ENCODE results near the gene PCBP3. TPM values are rescaled to one million over a fixed set of nuclear protein-coding genes. Genes with fewer than 3 reads are reported as not detected.

The PCBP3 gene
- total RNA-seq, 1 experiment from 2014 or later: not detected

DNA sequence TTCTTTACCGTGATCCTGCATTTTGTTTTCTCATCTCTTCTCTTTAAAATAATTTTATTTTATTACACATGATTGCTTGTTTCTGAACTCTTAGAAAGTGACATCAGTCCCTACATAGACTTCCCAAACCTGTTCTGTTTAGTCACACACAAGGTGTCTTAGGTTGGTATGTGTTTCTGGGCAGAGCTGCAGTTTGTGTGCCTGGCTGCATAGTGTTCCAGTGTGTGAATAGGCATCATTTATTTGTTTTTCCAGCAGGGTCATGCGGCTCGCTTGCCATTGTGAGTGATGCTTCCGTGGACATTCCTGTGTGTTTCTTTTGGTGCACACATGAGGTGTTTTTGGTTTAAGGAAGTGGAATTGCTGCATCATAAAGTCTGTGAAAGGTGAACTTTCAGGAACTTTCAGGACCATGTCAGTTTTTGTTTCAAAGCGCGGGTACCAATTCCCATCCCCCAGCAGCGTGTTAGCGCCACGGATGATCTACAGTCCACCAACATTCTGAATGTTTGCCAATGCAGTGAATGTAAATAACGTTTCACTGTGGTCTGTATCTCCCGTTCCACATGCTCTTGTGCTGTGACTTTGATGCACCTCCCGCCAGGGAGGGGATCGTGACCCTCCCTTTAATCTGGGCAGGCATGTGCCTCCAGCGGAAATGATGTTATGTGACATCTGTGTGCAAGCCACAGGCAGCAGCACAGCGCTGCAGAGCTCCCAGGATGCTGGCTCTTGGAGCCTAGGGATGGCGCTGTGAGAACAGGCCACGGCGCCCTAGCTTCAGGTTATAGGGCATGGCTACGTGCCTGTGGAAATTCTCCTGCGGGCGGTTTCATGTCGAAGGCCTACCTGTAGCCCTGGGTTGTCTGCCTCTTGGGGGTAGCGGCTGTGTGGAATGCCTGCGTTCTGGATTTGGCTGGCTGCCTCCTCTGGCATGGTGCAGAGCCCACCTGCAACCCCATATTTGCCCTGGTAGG is 193.5 kb downstream of the PCBP3 start:
- Histone ChIP-seq H3K4me3 (ENCODE audit: low read depth in 2 of 2, low read length in 2 of 2) (no peak overlapping the region), H3K4me1 (ENCODE audit: control insufficient read depth, insufficient read depth, low read length) (no peaks in the 10 kb centered on the region), H3K27me3 (ENCODE audit: control insufficient read depth, insufficient read depth, low read length) (no peaks in the 10 kb centered on the region), H3K9me3 (ENCODE audit: control insufficient read depth, insufficient read depth, low read depth, low read length) (no peaks in the 10 kb centered on the region; the same call in 1 of the 2 replicates), H3K36me3 (ENCODE audit: control insufficient read depth, insufficient read depth, low read length) (no peaks in the 10 kb centered on the region), H3K27ac (ENCODE audit: low read length) (no peak overlapping the region)
- CTCF ChIA-PET: no interaction called here
- in situ Hi-C loops (cut with HindIII; ENCODE audit: low pct_unique_long_range_greater_than_20kb, low sequenced_read_pairs) (no loop called here), intact Hi-C loops (cut with micrococcal nuclease; ENCODE audit: unreplicated experiment) (no loop called here)
- no TSS peak for BruUV-seq (replicated peaks)
- DNase-seq (ENCODE audit: low read depth, low spot score) (no peak), ATAC-seq (no peak)
- TF ChIP-seq TCF7L2 (IDR thresholded peaks at IDR 0.05; ENCODE audit: low read depth, low read length) (no peak), POLR2AphosphoS5 (IDR thresholded peaks at IDR 0.05; ENCODE audit: low read depth, low read length) (no peak), SIN3A (IDR thresholded peaks at IDR 0.05; ENCODE audit: borderline replicate concordance, insufficient read depth, low read depth, low read length) (no peak)
- TF ChIP-seq, protein P1, sequence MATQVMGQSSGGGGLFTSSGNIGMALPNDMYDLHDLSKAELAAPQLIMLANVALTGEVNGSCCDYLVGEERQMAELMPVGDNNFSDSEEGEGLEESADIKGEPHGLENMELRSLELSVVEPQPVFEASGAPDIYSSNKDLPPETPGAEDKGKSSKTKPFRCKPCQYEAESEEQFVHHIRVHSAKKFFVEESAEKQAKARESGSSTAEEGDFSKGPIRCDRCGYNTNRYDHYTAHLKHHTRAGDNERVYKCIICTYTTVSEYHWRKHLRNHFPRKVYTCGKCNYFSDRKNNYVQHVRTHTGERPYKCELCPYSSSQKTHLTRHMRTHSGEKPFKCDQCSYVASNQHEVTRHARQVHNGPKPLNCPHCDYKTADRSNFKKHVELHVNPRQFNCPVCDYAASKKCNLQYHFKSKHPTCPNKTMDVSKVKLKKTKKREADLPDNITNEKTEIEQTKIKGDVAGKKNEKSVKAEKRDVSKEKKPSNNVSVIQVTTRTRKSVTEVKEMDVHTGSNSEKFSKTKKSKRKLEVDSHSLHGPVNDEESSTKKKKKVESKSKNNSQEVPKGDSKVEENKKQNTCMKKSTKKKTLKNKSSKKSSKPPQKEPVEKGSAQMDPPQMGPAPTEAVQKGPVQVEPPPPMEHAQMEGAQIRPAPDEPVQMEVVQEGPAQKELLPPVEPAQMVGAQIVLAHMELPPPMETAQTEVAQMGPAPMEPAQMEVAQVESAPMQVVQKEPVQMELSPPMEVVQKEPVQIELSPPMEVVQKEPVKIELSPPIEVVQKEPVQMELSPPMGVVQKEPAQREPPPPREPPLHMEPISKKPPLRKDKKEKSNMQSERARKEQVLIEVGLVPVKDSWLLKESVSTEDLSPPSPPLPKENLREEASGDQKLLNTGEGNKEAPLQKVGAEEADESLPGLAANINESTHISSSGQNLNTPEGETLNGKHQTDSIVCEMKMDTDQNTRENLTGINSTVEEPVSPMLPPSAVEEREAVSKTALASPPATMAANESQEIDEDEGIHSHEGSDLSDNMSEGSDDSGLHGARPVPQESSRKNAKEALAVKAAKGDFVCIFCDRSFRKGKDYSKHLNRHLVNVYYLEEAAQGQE (IDR thresholded peaks at IDR 0.05; ENCODE audit: insufficient read depth in 1 of 2, low read depth in 2 of 2, low read length in 1 of 2): no peak
- TF ChIP-seq, protein P2, sequence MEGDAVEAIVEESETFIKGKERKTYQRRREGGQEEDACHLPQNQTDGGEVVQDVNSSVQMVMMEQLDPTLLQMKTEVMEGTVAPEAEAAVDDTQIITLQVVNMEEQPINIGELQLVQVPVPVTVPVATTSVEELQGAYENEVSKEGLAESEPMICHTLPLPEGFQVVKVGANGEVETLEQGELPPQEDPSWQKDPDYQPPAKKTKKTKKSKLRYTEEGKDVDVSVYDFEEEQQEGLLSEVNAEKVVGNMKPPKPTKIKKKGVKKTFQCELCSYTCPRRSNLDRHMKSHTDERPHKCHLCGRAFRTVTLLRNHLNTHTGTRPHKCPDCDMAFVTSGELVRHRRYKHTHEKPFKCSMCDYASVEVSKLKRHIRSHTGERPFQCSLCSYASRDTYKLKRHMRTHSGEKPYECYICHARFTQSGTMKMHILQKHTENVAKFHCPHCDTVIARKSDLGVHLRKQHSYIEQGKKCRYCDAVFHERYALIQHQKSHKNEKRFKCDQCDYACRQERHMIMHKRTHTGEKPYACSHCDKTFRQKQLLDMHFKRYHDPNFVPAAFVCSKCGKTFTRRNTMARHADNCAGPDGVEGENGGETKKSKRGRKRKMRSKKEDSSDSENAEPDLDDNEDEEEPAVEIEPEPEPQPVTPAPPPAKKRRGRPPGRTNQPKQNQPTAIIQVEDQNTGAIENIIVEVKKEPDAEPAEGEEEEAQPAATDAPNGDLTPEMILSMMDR (IDR thresholded peaks at IDR 0.05): no peak
- POLR2A ChIA-PET: no interaction called here

DNA sequence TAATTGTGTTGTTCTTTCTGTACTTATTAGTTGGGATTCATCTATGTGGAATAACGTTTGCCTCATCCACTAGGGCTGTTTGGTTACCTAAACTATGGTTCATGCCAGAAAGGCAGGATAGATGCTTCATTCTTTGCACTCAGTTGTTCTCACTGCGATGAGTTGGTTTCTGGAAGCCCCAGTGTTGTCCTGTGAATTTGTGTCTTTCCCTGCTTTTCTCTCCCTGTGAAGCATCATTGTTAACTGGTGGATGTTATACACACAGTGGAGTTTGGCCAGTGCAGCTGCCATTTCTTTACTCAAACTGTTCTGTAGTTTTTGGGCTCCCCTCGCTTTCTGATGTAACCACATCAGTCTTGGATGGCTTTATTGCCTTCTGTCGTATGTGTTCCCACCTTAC is 194.4 kb downstream of the PCBP3 start:
- DNase-seq (ENCODE audit: low read depth, low spot score) (no peak), ATAC-seq (no peak)
- H3K4me1 ChIP-seq (ENCODE audit: control insufficient read depth, insufficient read depth, low read length): no peaks in the 10 kb centered on the region
- BruUV-seq (replicated peaks): no TSS peak
- no peaks in the 10 kb centered on the region for H3K27me3 ChIP-seq (ENCODE audit: control insufficient read depth, insufficient read depth, low read length)
- no peaks in the 10 kb centered on the region for H3K36me3 ChIP-seq (ENCODE audit: control insufficient read depth, insufficient read depth, low read length)
- H3K27ac ChIP-seq (ENCODE audit: low read length): no peak overlapping the region
- H3K9me3 ChIP-seq (ENCODE audit: control insufficient read depth, insufficient read depth, low read depth, low read length): no peaks in the 10 kb centered on the region; the same call in 1 of the 2 replicates
- ChIA-PET CTCF (no interaction called here), POLR2A (no interaction called here)
- H3K4me3 ChIP-seq (ENCODE audit: low read depth in 2 of 2, low read length in 2 of 2): no peak overlapping the region
- TF ChIP-seq SIN3A (IDR thresholded peaks at IDR 0.05; ENCODE audit: borderline replicate concordance, insufficient read depth, low read depth, low read length) (no peak), TCF7L2 (IDR thresholded peaks at IDR 0.05; ENCODE audit: low read depth, low read length) (no peak)
- intact Hi-C loops (cut with micrococcal nuclease; ENCODE audit: unreplicated experiment): no loop called here
- in situ Hi-C loops (cut with HindIII; ENCODE audit: low pct_unique_long_range_greater_than_20kb, low sequenced_read_pairs): no loop called here

DNA sequence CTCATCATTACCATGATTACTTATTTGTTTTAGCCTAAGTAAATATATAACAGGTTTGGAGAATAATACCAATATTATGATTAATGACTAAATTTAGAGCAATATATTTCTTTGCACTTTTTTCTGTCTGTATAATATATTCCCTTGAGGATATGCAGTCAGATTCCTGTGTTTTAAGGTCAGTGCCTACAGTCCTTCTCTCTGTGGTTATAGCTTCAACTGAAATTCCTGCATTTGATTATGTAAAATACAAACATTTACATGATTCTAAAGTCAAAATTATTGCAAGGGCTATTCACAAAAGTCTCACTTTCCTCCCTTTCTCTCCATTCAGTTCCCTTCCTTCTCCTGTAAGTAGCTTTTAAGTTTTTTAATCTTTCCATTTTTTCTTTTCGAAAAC is 195.1 kb downstream of the PCBP3 start:
- intact Hi-C loops (cut with micrococcal nuclease; ENCODE audit: unreplicated experiment): no loop called here
- no peak for ATAC-seq

More for the DNA sequence above, 195.1 kb downstream of the PCBP3 start:
- no TSS peak for BruUV-seq (replicated peaks)
- Histone ChIP-seq H3K36me3 (ENCODE audit: control insufficient read depth, insufficient read depth, low read length) (no peaks in the 10 kb centered on the region), H3K9me3 (ENCODE audit: control insufficient read depth, insufficient read depth, low read depth, low read length) (no peaks in the 10 kb centered on the region; the same call in 1 of the 2 replicates), H3K4me1 (ENCODE audit: control insufficient read depth, insufficient read depth, low read length) (no peaks in the 10 kb centered on the region), H3K27me3 (ENCODE audit: control insufficient read depth, insufficient read depth, low read length) (no peaks in the 10 kb centered on the region), H3K4me3 (ENCODE audit: low read depth in 2 of 2, low read length in 2 of 2) (no peak overlapping the region), H3K27ac (ENCODE audit: low read length) (no peak overlapping the region)
- POLR2A ChIA-PET: no interaction called here
- TF ChIP-seq, protein P1 (IDR thresholded peaks at IDR 0.05; ENCODE audit: insufficient read depth in 1 of 2, low read depth in 2 of 2, low read length in 1 of 2): no peak
- TF ChIP-seq POLR2AphosphoS5 (IDR thresholded peaks at IDR 0.05; ENCODE audit: low read depth, low read length): no peak
- TF ChIP-seq, protein P2 (IDR thresholded peaks at IDR 0.05): no peak
- no peak for TF ChIP-seq SIN3A (IDR thresholded peaks at IDR 0.05; ENCODE audit: borderline replicate concordance, insufficient read depth, low read depth, low read length)
- no peak for TF ChIP-seq TCF7L2 (IDR thresholded peaks at IDR 0.05; ENCODE audit: low read depth, low read length)
- CTCF ChIA-PET: no interaction called here
- no peak for DNase-seq (ENCODE audit: low read depth, low spot score)
- in situ Hi-C loops (cut with HindIII; ENCODE audit: low pct_unique_long_range_greater_than_20kb, low sequenced_read_pairs): no loop called here

All from Panc1 (cell line).